SU-DHL-6 (cell line): Measurements from ENCODE around the gene CIAO2A.
A peak's percentile ranks its signal among the peaks of the same experiment; 100 is the strongest.

Experiments used
- H2AFZ ChIP-seq: fragments of 200-600 bp; sonication (generic); 2 replicates; pipeline ENCODE4 v1.6.1; 2014; ENCODE audit warnings: low read depth, mild to moderate bottlenecking, moderate library complexity, mixed read lengths, antibody characterized with exemption, low read length; ENCODE audit not compliant: severe bottlenecking
- H3F3A ChIP-seq: fragments of 200-600 bp; shearing (Covaris generic); 2 replicates; pipeline ENCODE4 v1.6.0; 2016; ENCODE audit warnings: antibody characterized with exemption, mild to moderate bottlenecking; ENCODE audit not compliant: insufficient read depth
- H3K27ac ChIP-seq: fragments of 200-600 bp; sonication (generic); 2 replicates; pipeline ENCODE4 v1.5.1; 2016; ENCODE audit warnings: low read depth, mild to moderate bottlenecking, low read length, moderate library complexity, mixed read lengths
- H3K27me3 ChIP-seq: fragments of 200-600 bp; sonication (generic), shearing (Covaris generic); 2 replicates; pipeline ENCODE4 v1.6.0; 2014; ENCODE audit warnings: mild to moderate bottlenecking, low read length
- H3K36me3 ChIP-seq: fragments of 200-600 bp; sonication (generic); 2 replicates; pipeline ENCODE4 v1.6.1; 2014; ENCODE audit warnings: mild to moderate bottlenecking, low read length, mixed read lengths
- H3K4me2 ChIP-seq: fragments of 300-600, 200-600 bp; shearing (Covaris generic), sonication (generic); 2 replicates; pipeline ENCODE4 v1.6.0; 2014; ENCODE audit warnings: low read length, low read depth, mild to moderate bottlenecking; ENCODE audit not compliant: poor library complexity, severe bottlenecking
- H3K4me3 ChIP-seq: fragments of 200-600 bp; sonication (generic); 2 replicates; pipeline ENCODE4 v1.5.1; 2014; ENCODE audit warnings: antibody characterized with exemption, low read length, mild to moderate bottlenecking, mixed read lengths; ENCODE audit not compliant: insufficient read depth, poor library complexity, severe bottlenecking
- H3K79me2 ChIP-seq: fragments of 200-600 bp; sonication (generic); 2 replicates; pipeline ENCODE4 v1.6.1; 2014; ENCODE audit warnings: mild to moderate bottlenecking, low read length, moderate library complexity; ENCODE audit not compliant: insufficient read depth
- H3K9ac ChIP-seq: fragments of 200-600 bp; sonication (generic); 2 replicates; pipeline ENCODE4 v1.7.0; 2014; ENCODE audit warnings: mild to moderate bottlenecking, low read length
- H3K9me2 ChIP-seq: fragments of 200-600 bp; sonication (generic); replicated peaks from 2 replicates; pipeline ENCODE4 v1.6.1; 2014; ENCODE audit warnings: low read length; ENCODE audit not compliant: insufficient read depth
- H3K9me3 ChIP-seq: fragments of 200-600 bp; sonication (generic); 2 replicates; pipeline ENCODE4 v1.6.1; 2014; ENCODE audit warnings: low read length, mixed read lengths; ENCODE audit not compliant: insufficient read depth
- H4K20me1 ChIP-seq: fragments of 200-600 bp; sonication (generic); 2 replicates; pipeline ENCODE4 v1.6.1; 2014; ENCODE audit warnings: low read depth, mild to moderate bottlenecking, antibody characterized with exemption, low read length, moderate library complexity, mixed read lengths
- EZH2phosphoT487 ChIP-seq: fragments of 200-600 bp; sonication (generic), shearing (Covaris generic); conservative IDR thresholded peaks from 2 replicates; pipeline ENCODE4 v1.6.1; 2018; ENCODE audit warnings: mild to moderate bottlenecking, antibody characterized with exemption, low read length, moderate library complexity, mixed read lengths
- TF ChIP-seq, protein P1 (sequence below): fragments of 200-600 bp; sonication (generic); IDR thresholded peaks from one replicate; pipeline ENCODE4 v1.5.1; 2017; ENCODE audit warnings: antibody characterized with exemption, mild to moderate bottlenecking, low read length, moderate library complexity; ENCODE audit not compliant: insufficient read depth, poor library complexity, severe bottlenecking

CIAO2A gene

GRCh38 chr15:64050281-64051092, 43.2 kb downstream of the CIAO2A start:
- H3K9me3 ChIP-seq: no peaks in the 10 kb centered on the region

DNA sequence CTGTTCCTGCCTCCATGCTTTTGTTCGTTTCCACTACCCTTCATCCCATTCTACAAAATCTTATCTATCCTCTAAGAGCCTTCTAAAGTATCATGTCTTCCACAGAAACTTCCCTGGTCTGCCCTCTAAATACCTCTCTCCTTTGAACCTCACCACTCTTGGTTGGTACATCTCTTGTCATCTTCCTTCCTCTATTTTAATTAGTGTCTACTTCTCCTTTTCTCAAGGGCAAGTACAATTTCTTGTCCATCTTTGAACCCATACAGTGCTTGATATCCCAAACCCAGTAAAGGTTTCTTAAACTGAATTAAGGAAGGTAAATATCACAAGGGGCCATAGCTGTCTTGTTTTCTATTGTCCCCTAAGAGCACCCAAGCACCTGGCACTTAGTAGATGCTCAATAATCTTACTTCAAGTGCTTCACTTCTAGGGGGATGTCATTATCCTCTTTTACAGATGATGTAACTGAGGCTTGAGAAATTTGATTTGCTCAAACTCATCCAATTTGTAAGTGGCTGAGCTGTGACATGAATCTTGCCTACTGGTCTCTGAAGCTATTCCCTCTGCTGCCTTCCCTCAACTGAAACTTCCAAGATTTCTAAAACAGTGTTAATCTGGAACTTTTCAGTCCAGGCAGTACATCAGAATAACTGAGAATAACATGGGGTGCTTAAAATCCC, 44.7 kb downstream of the CIAO2A start:
- no peak overlapping the region for H3K27ac ChIP-seq
- H3K9me2 ChIP-seq: no peaks in the 10 kb centered on the region
- TF ChIP-seq EZH2phosphoT487: no peak
- TF ChIP-seq, protein P1, sequence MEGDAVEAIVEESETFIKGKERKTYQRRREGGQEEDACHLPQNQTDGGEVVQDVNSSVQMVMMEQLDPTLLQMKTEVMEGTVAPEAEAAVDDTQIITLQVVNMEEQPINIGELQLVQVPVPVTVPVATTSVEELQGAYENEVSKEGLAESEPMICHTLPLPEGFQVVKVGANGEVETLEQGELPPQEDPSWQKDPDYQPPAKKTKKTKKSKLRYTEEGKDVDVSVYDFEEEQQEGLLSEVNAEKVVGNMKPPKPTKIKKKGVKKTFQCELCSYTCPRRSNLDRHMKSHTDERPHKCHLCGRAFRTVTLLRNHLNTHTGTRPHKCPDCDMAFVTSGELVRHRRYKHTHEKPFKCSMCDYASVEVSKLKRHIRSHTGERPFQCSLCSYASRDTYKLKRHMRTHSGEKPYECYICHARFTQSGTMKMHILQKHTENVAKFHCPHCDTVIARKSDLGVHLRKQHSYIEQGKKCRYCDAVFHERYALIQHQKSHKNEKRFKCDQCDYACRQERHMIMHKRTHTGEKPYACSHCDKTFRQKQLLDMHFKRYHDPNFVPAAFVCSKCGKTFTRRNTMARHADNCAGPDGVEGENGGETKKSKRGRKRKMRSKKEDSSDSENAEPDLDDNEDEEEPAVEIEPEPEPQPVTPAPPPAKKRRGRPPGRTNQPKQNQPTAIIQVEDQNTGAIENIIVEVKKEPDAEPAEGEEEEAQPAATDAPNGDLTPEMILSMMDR: no peak
- no peak overlapping the region for H3K4me2 ChIP-seq
- H2AFZ ChIP-seq: no peak overlapping the region
- no peaks in the 10 kb centered on the region for H3F3A ChIP-seq
- no peak overlapping the region for H3K9ac ChIP-seq
- no peaks in the 10 kb centered on the region for H3K36me3 ChIP-seq
- no peaks in the 10 kb centered on the region for H3K9me3 ChIP-seq
- H3K4me3 ChIP-seq: no peak overlapping the region
- no peaks in the 10 kb centered on the region for H4K20me1 ChIP-seq
- no peaks in the 10 kb centered on the region for H3K79me2 ChIP-seq
- H3K27me3 ChIP-seq: no peaks in the 10 kb centered on the region

More at GRCh38 chr15:64050281-64051092, 43.2 kb downstream of the CIAO2A start:
- no peak overlapping the region for H3K27ac ChIP-seq
- H3K9me2 ChIP-seq: no peaks in the 10 kb centered on the region
- H2AFZ ChIP-seq: no peak overlapping the region
- no peak overlapping the region for H3K9ac ChIP-seq
- no peaks in the 10 kb centered on the region for H3K36me3 ChIP-seq
- H3K4me2 ChIP-seq: no peak overlapping the region
- H3K27me3 ChIP-seq: no peaks in the 10 kb centered on the region
- no peak for TF ChIP-seq EZH2phosphoT487
- TF ChIP-seq, protein P1: no peak
- H3K4me3 ChIP-seq: no peak overlapping the region
- no peaks in the 10 kb centered on the region for H4K20me1 ChIP-seq
- H3F3A ChIP-seq: no peaks in the 10 kb centered on the region
- no peaks in the 10 kb centered on the region for H3K79me2 ChIP-seq

DNA sequence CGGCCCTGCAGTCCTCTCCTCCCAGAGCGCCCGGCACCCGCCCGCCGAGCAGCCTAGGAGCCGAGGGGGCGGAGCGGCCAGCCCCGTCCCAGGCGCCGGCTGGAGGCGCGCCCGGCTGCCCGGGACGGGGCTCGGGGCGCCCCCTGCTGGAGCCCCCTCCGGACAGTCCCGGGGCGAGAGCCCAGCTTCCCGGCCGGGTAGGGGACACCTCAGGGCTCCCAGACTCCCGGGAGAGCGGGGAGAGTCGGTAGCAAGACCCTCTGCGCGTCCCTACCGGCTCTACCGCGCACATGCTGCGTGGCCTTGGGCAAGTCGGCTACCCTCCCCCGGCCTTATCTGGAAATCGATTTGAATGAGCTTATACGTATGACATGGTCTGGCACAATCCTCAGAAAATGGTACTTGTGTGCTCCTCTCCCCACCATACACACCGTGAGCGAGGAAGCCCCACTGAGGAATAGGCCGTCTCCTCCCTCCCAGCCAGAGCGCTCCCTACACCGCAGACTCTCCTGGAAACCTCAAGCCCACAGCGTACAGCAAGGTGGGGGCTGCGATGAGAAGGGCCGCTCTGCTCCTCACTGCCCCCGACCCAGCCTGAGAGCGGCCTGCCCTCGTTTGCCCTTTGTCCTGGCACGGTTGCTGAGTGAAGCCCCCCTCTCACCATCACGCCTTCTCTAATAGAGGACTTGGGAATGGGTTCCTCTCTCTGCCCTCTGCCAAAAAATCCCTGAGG, 47.1 kb downstream of the CIAO2A start, which contains the start of gene DAPK2:
TSS of gene DAPK2 (minus strand) at position 65 of the 733 bp plus-strand sequence. CDS start 6,224 bp downstream, outside the sequence.
- no peaks in the 10 kb centered on the region for H3K79me2 ChIP-seq
- H3K9ac ChIP-seq: peak within 1 kb of the TSS; percentile 40; the same call in 1 of the 2 replicates
- TF ChIP-seq, protein P1: peak; percentile 66
- no peak for TF ChIP-seq EZH2phosphoT487
- no peaks in the 10 kb centered on the region for H3K27me3 ChIP-seq
- no peaks in the 10 kb centered on the region for H3K9me3 ChIP-seq
- no peaks in the 10 kb centered on the region for H4K20me1 ChIP-seq
- H3K27ac ChIP-seq: no peak within 1 kb of the TSS
- peak within 1 kb of the TSS; percentile 27 for H2AFZ ChIP-seq
- no peaks in the 10 kb centered on the region for H3K9me2 ChIP-seq
- no peaks in the 10 kb centered on the region for H3F3A ChIP-seq
- no peaks in the 10 kb centered on the region for H3K36me3 ChIP-seq
- peak within 1 kb of the TSS; percentile 43 for H3K4me3 ChIP-seq
- H3K4me2 ChIP-seq: peak within 1 kb of the TSS; percentile 57
